ENCODE data around the gene TSSC4.
A peak's percentile ranks its signal among the peaks of the same experiment; 100 is the strongest.

The TSSC4 gene

DNA sequence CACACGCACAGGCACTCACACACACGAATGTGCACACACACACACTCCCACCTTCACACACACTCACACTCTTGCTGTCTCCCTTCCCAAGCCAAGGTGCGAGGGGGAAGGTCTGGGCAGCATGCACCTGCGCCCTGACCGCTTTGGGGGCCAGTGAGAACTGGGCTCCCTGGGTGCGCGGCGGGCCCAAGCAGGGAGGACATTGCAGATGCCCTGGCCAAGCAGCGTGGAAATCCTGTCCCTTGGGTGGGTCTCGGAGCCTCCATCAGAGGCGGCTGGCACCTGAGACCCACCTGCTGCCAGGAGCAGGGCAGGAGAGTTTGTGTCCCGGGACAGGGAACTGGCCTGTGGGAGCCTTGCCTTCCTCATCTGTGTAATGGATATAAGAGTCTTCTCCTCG, 20.2 kb upstream of the TSSC4 start:
- Histone ChIP-seq H3K27ac (ENCODE audit: low read depth, low read length) (peak overlapping the region; percentile 89), H3K4me2 (ENCODE audit: low read length) (peak overlapping the region; percentile 86), H3K9me3 (ENCODE audit: control insufficient read depth, insufficient read depth, low read length) (no peaks in the 10 kb centered on the region), H4K20me1 (ENCODE audit: control insufficient read depth, insufficient read depth, low read depth, low read length) (peaks cover 43% of the 10 kb centered on the region), H3K79me2 (ENCODE audit: control insufficient read depth, low read length) (peaks cover 76% of the 10 kb centered on the region), H3K36me3 (ENCODE audit: control insufficient read depth, low read length) (peaks cover 65% of the 10 kb centered on the region), H3K9me2 (replicated peaks; ENCODE audit: control insufficient read depth, low read length) (no peaks in the 10 kb centered on the region), H3K4me1 (ENCODE audit: control insufficient read depth, low read length) (peaks cover 63% of the 10 kb centered on the region), H3K4me3 (ENCODE audit: low read length) (peak overlapping the region; percentile 86), H3K27me3 (ENCODE audit: control insufficient read depth, low read length) (no peaks in the 10 kb centered on the region), H3F3A (ENCODE audit: control insufficient read depth, insufficient read depth) (peaks cover 28% of the 10 kb centered on the region)
- TF ChIP-seq, protein P1, sequence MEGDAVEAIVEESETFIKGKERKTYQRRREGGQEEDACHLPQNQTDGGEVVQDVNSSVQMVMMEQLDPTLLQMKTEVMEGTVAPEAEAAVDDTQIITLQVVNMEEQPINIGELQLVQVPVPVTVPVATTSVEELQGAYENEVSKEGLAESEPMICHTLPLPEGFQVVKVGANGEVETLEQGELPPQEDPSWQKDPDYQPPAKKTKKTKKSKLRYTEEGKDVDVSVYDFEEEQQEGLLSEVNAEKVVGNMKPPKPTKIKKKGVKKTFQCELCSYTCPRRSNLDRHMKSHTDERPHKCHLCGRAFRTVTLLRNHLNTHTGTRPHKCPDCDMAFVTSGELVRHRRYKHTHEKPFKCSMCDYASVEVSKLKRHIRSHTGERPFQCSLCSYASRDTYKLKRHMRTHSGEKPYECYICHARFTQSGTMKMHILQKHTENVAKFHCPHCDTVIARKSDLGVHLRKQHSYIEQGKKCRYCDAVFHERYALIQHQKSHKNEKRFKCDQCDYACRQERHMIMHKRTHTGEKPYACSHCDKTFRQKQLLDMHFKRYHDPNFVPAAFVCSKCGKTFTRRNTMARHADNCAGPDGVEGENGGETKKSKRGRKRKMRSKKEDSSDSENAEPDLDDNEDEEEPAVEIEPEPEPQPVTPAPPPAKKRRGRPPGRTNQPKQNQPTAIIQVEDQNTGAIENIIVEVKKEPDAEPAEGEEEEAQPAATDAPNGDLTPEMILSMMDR (IDR thresholded peaks at IDR 0.05; ENCODE audit: low read depth, low read length, poor library complexity, severe bottlenecking), result no peak
- no peak for TF ChIP-seq EZH2phosphoT487 (IDR thresholded peaks at IDR 0.05; ENCODE audit: borderline replicate concordance, low read length)

DNA sequence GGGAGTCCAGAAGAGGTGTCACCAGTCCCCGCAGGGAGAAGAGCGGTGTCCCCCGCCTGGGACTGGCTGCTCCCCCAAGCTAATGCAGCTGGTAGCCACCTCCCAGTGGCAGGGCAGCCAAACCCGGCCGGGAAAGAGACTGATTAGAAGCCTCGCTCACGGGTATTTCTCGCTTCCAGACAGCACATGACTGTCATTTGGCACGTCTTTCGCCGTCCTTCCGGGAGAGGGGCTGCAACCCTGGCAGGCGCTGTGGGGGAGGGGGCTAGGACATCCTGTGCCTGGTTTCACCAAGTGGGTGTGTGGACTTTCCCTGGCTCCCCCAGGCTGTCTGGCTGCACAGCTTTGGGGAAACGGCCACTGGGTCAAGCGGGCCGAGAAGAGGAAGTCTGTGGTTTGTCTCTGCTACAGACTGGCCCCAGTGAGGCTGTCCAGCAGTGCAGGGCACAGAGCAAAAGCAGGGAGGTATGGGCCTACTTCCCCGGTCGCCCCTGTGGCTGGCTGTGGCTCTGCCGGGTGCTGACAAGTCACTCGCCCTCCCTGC, 19.7 kb upstream of the TSSC4 start:
- Histone ChIP-seq H3K9me2 (replicated peaks; ENCODE audit: control insufficient read depth, low read length) (no peaks in the 10 kb centered on the region), H3K27me3 (ENCODE audit: control insufficient read depth, low read length) (no peaks in the 10 kb centered on the region), H3F3A (ENCODE audit: control insufficient read depth, insufficient read depth) (peaks cover 32% of the 10 kb centered on the region), H3K4me1 (ENCODE audit: control insufficient read depth, low read length) (peaks cover 67% of the 10 kb centered on the region), H4K20me1 (ENCODE audit: control insufficient read depth, insufficient read depth, low read depth, low read length) (peaks cover 43% of the 10 kb centered on the region), H3K9me3 (ENCODE audit: control insufficient read depth, insufficient read depth, low read length) (no peaks in the 10 kb centered on the region), H3K4me3 (ENCODE audit: low read length) (peak overlapping the region; percentile 86), H3K27ac (ENCODE audit: low read depth, low read length) (peak overlapping the region; percentile 89), H3K36me3 (ENCODE audit: control insufficient read depth, low read length) (peaks cover 69% of the 10 kb centered on the region), H3K79me2 (ENCODE audit: control insufficient read depth, low read length) (peaks cover 81% of the 10 kb centered on the region), H3K4me2 (ENCODE audit: low read length) (peak overlapping the region; percentile 86)
- TF ChIP-seq, protein P1 (IDR thresholded peaks at IDR 0.05; ENCODE audit: low read depth, low read length, poor library complexity, severe bottlenecking), result no peak

DNA sequence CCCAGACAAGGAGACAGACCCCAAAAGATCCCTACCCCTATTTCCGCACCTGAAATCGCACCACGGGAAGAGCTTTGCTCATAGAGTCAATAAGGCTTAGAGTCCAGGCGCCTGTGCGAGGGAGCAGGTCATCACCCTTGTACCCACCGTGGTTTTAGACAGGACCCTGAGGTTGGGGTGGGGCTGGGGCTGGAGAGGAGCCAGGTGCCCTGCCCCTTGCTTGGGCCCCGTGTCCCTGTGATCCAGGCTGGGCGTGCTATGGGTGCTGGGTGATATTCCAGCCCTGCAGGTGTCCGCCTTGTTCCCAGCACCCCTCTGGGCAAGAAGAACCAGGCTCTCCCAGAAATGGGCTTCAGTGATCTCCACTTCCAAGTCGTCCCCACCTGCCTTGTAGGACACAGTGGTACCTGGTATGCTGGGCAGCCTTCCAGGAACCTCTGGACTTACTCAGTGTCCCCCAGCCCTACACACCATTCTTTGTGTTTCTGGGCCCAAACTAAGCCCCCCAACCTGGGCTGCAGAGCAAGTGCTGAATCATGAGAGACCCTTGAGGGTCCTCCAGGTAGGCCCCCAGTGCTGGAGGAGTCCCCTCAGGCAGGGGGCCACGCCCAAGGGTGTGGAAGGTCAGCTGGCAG, 18.9 kb upstream of the TSSC4 start:
- Histone ChIP-seq H3K27me3 (ENCODE audit: control insufficient read depth, low read length) (no peaks in the 10 kb centered on the region), H3K9me3 (ENCODE audit: control insufficient read depth, insufficient read depth, low read length) (no peaks in the 10 kb centered on the region), H3K9me2 (replicated peaks; ENCODE audit: control insufficient read depth, low read length) (no peaks in the 10 kb centered on the region), H4K20me1 (ENCODE audit: control insufficient read depth, insufficient read depth, low read depth, low read length) (peaks cover 43% of the 10 kb centered on the region), H3K4me2 (ENCODE audit: low read length) (peak overlapping the region; percentile 86), H3K4me3 (ENCODE audit: low read length) (peak overlapping the region; percentile 86), H3K4me1 (ENCODE audit: control insufficient read depth, low read length) (peaks cover 74% of the 10 kb centered on the region), H3F3A (ENCODE audit: control insufficient read depth, insufficient read depth) (peaks cover 38% of the 10 kb centered on the region), H3K36me3 (ENCODE audit: control insufficient read depth, low read length) (peaks cover 77% of the 10 kb centered on the region), H3K79me2 (ENCODE audit: control insufficient read depth, low read length) (peaks cover 88% of the 10 kb centered on the region), H3K27ac (ENCODE audit: low read depth, low read length) (peak overlapping the region; percentile 89)
- no peak for TF ChIP-seq EZH2phosphoT487 (IDR thresholded peaks at IDR 0.05; ENCODE audit: borderline replicate concordance, low read length)
- TF ChIP-seq, protein P1 (IDR thresholded peaks at IDR 0.05; ENCODE audit: low read depth, low read length, poor library complexity, severe bottlenecking), result no peak

Measured in DOHH2 (cell line).